HG03439 (cell line): ENCODE results near the gene SF3B4.
A peak's percentile ranks its signal among the peaks of the same experiment; 100 is the strongest.

Experiments used
- ATAC-seq: cut with Tn5 transposase; IDR thresholded peaks from one replicate; pipeline ENCODE4 v1.9.1; 2021; ENCODE audit warnings: mild to moderate bottlenecking, moderate library complexity; ENCODE audit not compliant: unreplicated experiment

SF3B4 gene

DNA sequence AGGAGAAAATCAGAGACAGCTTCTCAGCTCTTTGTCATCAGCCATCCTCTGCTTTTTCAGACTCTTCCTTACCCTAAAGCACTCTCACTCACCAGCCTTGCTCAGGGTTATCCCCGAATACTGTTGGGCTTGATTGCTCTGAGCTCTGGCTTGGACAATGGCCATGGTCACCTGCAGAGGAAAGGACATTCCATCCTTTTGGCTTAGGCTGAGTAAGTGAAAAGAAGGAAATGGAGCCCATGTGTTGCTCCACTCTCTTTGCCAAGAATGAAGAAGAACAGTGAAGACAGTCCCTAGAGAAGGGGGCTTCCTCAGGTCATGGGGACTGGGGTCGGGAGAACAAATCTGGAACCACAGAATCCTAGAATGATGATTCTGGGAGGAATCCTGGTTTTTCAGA is 6.8 kb upstream of the SF3B4 start:
- no peak for ATAC-seq

DNA sequence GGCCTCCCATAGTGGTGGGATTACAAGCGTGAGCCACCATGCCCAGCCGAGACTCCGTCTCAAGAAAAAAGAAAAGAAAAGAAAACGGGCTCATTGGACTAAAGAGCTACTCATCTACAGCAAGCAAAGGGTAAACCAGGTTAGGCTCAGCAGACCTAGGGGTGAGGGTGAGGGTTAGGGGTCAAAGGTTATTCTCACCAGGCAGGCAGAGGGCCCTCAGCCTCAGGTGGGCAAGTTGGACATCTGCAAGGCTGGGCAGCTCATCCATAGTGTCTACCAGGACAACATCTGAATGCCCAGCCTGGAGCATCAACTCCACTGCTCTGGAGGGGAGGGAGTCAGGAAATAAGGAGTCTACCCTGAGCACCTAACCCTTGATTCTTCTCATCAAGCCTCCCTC is 5.6 kb upstream of the SF3B4 start:
- no peak for ATAC-seq

DNA sequence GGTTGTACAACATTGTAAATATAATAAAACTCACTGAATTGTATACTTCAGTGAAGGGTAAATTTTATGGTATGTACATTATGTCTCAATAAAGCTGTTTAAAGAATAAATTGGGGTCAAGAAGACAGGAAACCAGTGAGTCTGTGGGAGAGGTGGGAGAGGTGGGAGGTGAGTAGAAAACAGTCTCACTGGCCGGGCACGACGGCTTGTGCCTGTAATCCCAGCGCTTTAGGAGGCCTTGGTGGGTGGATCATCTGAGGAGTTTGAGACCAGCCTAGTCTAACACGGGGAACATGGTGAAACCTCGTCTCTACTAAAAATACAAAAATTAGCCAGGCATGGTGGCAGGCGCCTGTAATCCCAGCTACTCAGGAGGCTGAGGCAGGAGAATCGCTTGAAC is 4.9 kb upstream of the SF3B4 start:
- no peak for ATAC-seq

GRCh38 chr1:149931212-149931790 is 3.7 kb upstream of the SF3B4 start:
- ATAC-seq, result no peak

DNA sequence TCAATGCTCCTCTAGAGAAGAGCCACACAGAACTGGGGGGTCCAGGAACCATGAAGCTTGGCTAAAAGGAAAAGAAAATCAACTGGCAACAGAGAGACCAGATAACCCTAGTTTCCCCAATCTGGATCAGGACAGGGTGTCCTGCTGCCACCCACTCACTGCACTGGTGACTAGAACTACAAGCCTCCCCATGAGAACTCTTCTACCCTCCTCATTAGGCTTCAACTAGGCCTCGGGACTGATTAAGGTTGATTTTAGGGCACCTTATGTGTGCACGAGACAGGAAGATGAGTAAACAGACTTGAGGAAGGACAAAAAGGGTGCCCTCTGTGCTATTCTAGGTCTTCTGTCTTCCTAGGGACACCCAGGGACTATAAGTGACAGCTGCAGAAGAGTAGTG is 2.3 kb upstream of the SF3B4 start:
- ATAC-seq, result no peak

- no peak for ATAC-seq
Observed at GRCh38 chr1:149928401-149928724, 760 bp upstream of the SF3B4 start.

- ATAC-seq, result no peak
Observed at GRCh38 chr1:149927056-149927562, 494 bp downstream of the SF3B4 start.

DNA sequence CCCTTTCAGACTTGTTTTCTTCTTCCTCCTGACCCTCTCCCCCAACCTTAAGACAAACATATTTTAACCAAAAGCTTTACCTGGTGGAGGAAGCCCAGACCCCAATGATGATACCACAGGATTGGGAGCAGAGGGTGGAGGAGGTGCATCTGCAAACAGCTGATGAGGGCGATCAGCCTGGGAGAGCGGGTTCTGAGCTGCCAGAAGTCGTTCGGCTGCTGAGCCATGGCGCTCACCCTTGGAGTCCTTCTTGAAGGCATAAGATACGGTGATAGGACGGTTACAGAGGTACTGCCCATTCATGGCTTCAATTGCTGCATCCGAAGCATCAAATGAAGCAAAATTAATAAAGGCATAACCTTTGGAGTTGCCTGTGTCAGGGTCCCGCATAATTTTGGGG is 1.3 kb downstream of the SF3B4 start:
- ATAC-seq, result no peak

DNA sequence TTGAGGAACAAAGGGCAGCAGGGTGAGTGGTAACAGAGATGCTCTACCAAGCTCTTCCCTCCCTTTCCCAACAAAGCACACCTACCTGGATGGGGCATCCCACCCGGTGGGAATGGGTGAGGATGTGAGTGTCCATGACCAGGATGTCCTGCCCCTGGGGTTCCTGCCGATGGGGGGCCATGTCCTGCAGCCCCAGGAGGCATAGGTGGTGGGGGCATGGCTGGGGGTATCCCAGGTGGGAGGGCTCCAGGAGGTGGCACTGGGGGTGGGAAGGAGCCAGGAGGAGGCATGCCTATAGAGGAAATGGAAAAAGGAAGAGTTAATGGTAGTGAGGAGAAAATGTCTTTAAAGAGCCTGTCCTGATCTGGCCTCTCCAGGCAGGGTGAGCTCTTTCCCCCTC is 1.9 kb downstream of the SF3B4 start:
- no peak for ATAC-seq

DNA sequence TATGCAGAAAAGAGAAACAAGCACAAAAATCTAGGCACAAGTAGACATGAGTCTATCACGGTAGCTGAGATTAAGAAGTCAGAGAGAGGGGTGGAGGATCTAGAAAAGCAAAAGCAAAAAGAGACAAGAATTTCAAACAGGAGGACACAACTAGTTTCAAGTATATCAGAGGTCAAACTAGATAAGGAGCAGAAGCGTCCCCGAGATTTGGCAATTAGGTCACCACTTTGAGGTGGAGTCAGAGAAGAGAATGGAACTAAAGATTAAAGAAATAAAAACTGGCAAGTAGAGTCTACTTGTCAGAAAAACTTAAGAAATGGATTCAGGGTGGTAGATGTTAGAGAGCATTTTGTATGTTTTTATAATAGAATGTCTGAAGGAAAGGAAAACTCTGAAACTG is 2.3 kb downstream of the SF3B4 start:
- ATAC-seq, result no peak

DNA sequence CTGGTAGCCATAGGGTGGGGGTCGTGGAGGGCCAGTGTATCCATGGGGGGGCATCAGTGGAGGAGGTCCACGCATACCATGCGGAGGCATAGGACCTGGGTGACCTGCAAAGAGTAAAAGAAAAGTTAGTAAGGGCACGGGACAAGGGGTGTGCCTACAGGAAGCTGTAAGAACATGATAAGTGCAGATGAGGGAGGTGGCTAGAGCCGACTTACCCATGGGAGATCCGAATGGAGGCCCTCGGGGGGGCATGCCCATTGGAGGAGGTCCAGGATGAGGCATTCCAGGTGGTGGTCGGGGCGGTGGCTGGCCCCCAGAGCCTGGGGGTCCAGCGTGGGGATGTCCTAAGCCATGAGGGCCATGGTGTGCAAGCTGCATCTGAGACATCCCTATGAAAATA is 4.0 kb downstream of the SF3B4 start:
- ATAC-seq, result no peak

DNA sequence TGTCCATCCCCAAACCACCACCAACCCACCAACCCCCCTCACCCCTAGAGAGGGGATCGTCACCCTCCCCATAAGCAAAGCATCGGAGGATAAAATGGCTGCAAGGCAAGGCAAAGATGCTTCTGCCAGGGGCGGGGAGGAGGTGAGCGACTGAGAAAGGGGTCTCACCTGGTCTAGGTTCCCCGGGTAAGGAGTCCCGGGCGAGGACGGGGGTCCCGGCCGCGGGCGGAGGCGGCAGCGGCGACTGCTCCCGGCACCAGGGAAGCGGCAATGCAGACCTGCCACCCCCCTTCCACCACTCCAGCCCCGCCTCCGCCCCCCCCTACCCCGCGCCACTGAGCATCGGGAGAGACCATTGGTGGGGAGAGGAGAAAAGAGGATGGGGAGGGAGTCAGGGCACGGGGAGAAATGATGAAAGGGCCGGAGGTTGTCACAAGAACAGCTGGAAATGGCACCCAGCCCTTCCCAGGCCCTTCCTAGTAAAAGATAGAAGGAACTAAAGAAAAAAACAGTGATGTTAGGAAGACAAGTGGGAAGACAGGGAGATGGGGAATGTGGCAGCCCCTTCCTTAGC is 9.9 kb downstream of the SF3B4 start, which contains the start of gene SV2A:
TSS of gene SV2A (minus strand) at position 274 of the 574 bp plus-strand sequence. CDS start 4,004 bp downstream, outside the sequence.
- ATAC-seq, result no peak

DNA sequence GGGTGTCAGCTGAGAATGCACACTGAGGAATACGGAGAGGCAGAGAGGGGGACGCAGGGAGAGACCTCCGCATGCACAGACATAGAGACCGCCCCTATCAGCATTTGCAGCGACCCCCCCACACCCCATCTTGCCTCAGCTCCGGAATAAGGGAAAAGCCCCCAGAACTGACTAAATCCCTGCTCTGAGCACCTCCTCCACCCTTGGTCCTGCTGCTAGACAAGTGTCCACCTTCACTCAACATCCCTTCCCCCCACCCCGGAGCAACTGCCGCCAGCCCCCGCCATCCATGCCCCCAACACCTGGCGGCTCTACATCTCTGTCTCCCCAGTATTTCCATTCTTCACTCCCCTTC is 10.7 kb downstream of the SF3B4 start:
- no peak for ATAC-seq

DNA sequence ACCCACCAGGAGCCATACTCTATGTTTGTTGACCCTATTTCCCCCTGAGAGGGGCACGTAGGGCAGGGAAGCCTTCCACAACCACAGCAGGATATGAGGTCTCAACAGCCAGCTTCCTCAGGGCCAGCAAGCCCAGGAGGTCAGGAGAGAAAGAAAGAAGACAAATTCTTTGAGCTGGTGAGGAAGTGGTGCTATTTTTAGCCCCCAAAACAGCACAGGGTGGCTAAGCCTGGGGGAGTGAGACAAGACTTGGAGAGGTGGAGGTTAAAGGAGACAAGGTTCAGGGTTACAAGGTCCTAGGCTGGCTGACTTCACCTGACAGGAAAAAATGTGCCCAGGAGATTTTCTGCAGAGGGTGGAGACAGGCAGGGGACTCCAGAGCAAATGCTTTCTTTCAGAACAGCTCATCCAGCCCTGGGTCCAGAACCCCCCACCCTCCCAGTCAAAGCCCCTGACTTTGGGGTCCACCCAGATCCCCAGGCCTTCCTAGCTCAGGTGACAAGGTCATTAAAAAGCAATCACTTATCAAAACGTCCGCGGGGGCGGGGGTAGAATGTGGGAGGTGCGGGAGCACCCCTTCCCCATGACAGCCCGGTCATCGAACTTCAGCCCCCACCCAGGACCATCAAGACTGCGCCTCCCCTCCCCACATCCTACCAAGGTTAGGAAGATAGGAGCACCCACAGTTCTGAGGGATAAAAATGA is 11.3 kb downstream of the SF3B4 start:
- ATAC-seq, result no peak

DNA sequence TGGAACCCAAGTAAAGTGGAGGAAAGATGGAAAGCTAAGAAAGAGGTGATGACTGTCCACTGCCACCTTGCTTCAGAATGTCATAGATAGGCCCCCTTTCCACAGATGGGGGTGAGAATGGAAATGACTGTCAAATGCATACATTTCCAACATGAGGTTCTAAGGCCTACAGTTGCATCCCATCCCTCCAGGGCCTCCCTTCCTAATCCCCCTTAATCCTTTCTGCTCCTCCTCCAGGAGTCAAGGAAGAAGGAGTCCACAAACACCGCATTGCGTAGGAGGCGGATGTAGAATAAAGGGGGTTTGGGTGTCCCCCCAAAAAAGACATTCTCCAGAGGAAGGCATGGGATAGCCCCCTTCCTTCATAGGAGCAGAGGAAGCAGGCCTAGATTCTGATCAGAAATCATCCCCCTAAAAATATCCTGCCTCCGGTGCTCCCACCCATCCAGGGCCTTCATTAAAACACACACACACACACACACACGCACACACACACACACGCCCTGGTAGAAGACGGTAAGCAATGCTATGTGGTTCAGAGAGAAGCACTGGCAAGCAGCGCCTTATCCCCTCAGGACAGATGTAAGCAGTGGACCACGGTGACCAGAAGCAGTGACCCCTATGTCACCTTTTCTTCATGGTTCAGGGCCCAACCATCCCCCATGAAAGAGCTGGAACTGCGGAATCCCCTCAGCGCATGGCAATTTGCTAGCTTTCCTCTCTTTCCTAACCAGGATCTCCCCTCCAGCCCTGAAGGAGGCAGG is 12.0 kb downstream of the SF3B4 start:
- no peak for ATAC-seq

DNA sequence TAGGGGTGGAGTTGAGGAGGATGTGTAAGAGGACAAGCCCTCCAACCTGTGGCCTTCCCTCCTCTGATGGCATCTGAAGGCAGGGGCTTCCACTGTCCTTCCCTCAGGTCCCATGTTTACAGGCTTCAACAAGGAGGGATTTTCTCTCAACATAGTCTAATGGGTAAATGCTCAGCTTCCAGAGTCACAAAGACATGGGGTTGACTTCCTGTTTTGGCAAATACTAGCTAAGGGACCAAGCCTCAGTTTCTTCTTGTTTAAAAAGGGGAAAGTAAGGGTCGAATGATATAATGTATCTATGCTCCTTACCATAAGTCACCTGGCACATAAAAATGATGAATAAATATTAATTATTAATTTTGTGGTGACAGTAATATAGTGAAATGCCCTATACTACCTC is 13.1 kb downstream of the SF3B4 start:
- no peak for ATAC-seq

DNA sequence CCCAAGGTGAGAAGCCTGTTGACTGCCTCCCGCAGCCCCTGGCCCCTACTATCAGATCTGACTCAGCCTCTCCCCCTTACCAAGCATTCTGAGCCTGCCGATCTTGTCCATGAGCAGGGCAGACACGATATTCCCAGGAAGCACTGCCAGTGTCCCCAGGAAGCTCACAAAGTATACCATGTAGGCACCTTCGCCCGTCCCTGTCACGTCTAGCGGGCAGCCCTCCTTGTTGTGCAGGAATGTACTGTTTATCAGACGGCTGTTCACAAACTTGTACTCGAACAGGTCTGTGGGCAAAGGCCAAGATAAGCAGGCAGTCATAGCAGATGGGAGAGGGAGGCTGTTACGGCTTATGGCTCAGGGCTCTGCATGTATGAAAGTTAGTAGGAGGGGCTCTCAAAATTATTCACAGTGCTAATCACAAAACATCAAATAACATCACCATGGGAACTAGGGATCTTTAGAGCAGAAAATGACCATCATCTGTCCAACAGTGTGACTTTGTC is 21.0 kb downstream of the SF3B4 start:
- no peak for ATAC-seq

GRCh38 chr1:149903836-149904491 is 23.6 kb downstream of the SF3B4 start:
- no peak for ATAC-seq

GRCh38 chr1:149899460-149900284 is 27.9 kb downstream of the SF3B4 start, which contains the start of gene BOLA1:
BOLA1 (plus strand) TSS chr1:149899568; CDS start chr1:149900060, 492 bp downstream.
- ATAC-seq, result peak; percentile 93

GRCh38 chr1:149896575-149896974 is 31.0 kb downstream of the SF3B4 start:
- ATAC-seq, result no peak
